ENCODE measurements around the gene FARP1.

Gene FARP1

DNA sequence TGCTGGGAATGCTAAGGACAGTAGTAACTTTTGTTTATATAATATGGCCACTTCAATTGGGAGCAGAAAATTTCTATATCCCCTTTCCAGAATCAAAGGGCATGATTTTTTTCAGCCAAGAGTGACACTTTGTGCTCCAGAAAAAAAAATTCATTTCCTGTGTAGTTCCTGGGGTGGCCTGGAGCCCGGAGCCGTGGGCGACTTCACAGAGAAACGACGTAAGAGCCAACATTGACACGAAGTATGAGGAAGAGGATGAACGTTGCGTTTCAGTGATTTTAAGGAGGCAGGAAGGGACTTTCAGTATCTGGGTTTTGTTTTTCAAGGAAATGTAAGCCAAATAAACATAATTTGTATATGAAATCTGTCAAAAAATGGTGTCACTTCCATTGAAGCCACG lies 246.4 kb downstream of the FARP1 start:
- H3K9ac ChIP-seq (ENCODE audit: low read depth, low read length): no peak overlapping the region
- WGBS: 97% methylated on average over 9 of the region's 9 CpGs
- H3K9me3 ChIP-seq (ENCODE audit: insufficient read depth, low read depth, low read length): no peaks in the 10 kb centered on the region
- peaks cover 74% of the 10 kb centered on the region for H3K36me3 ChIP-seq (ENCODE audit: insufficient read depth, low read length)
- H3K27me3 ChIP-seq (ENCODE audit: insufficient read depth, low read length): no peaks in the 10 kb centered on the region
- no peak overlapping the region for H3K27ac ChIP-seq (ENCODE audit: low read depth, low read length)
- no peaks in the 10 kb centered on the region for H3K4me1 ChIP-seq (ENCODE audit: insufficient read depth, low read length)
- H3K4me3 ChIP-seq (ENCODE audit: low read length): no peak overlapping the region

DNA sequence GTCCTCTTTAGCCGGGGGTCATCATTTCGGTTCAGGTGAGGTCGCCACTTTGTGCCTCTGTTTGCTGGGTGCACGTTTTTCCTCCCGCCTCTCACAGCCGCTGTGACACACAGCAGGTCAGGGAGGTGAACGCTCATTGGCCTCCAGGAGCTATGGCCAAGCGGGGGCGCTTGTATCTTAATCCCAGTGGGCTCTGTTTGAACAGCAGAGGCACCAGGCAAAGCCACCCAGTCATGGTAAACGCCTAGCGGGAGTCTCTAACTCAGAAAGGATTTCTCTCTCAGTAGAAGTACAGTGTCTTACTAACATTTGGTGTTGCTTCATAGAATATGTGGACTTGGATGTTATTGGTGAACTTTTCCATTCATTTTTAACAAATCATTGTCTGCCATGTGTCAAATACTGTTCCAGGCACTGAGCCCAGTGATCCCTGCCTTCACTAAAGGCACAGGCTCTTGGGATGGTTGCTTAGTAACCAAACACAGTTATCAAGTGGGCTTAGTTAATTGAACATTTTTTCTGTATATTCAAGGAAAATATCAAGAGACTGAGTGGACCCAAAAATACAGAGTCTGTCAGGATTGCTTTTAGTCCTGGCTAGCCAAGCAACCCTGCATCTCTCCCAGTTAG lies 247.3 kb downstream of the FARP1 start:
- 95% methylated on average over 11 of the region's 11 CpGs for WGBS
- H3K9me3 ChIP-seq (ENCODE audit: insufficient read depth, low read depth, low read length): no peaks in the 10 kb centered on the region
- H3K4me1 ChIP-seq (ENCODE audit: insufficient read depth, low read length): no peaks in the 10 kb centered on the region
- H3K4me3 ChIP-seq (ENCODE audit: low read length): no peak overlapping the region
- no peaks in the 10 kb centered on the region for H3K27me3 ChIP-seq (ENCODE audit: insufficient read depth, low read length)
- H3K36me3 ChIP-seq (ENCODE audit: insufficient read depth, low read length): peaks cover 73% of the 10 kb centered on the region
- no peak overlapping the region for H3K9ac ChIP-seq (ENCODE audit: low read depth, low read length)
- no peak overlapping the region for H3K27ac ChIP-seq (ENCODE audit: low read depth, low read length)

DNA sequence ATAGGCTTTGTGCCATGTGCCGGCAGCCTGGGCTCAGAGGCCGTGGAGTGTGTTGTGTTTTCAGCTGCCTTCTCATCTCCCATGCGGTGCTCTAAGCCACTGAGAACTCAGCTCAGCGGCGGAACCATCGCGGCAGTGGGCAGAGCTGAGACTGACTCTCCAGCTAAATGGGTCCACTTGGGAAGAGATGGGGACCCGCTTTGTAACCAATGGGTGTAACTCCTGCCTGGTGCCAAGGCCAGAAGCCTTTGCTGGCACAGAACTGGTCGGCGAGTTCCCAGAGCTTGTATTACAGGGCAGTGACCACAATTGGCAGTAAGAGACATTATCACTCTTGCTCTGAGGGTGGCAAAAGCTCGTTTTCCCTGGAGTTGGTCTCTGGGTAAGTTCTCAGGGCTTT lies 251.0 kb downstream of the FARP1 start:
- Histone ChIP-seq H3K27ac (ENCODE audit: low read depth, low read length) (no peak overlapping the region), H3K9me3 (ENCODE audit: insufficient read depth, low read depth, low read length) (no peaks in the 10 kb centered on the region), H3K4me1 (ENCODE audit: insufficient read depth, low read length) (peaks cover 6% of the 10 kb centered on the region; the same call in 1 of the 2 replicates), H3K36me3 (ENCODE audit: insufficient read depth, low read length) (peaks cover 56% of the 10 kb centered on the region), H3K9ac (ENCODE audit: low read depth, low read length) (no peak overlapping the region), H3K4me3 (ENCODE audit: low read length) (no peak overlapping the region), H3K27me3 (ENCODE audit: insufficient read depth, low read length) (no peaks in the 10 kb centered on the region)
- whole genome bisulfite sequencing: 96% methylated on average over 11 of the region's 11 CpGs

DNA sequence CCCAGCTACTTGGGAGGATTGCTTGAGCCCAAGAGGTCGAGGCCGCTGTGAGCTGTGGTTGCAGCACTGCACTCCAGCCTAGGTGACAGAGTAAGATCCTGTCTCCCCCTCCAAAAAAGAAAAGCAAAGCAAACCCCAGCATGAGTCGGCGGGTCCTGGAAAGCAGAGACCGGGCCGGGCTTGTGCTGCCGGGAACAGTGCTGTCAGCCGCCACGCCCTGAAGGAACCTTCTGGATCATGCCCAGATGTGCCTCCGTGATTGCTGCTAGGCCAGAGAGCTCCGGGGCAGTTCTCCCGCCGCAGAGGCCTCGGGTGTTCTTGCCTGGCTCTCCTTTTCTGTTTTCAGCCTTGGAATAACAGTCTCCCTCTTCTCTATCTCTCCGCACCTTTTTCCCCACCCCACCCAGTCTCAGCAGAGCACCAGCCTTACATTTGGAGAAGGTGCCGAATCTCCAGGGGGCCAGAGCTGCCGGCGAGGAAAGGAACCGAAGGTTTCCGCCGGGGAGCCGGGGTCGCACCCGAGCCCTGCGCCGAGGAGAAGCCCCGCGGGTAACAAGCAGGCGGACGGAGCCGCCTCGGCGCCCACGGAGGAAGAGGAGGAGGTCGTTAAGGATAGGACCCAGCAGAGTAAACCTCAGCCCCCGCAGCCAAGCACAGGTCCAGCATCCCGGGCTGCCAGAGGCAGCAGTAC lies 252.1 kb downstream of the FARP1 start:
- Histone ChIP-seq H3K4me3 (ENCODE audit: low read length) (no peak overlapping the region), H3K27ac (ENCODE audit: low read depth, low read length) (no peak overlapping the region), H3K36me3 (ENCODE audit: insufficient read depth, low read length) (peaks cover 46% of the 10 kb centered on the region), H3K4me1 (ENCODE audit: insufficient read depth, low read length) (peaks cover 8% of the 10 kb centered on the region; the same call in 1 of the 2 replicates), H3K27me3 (ENCODE audit: insufficient read depth, low read length) (no peaks in the 10 kb centered on the region), H3K9ac (ENCODE audit: low read depth, low read length) (no peak overlapping the region), H3K9me3 (ENCODE audit: insufficient read depth, low read depth, low read length) (no peaks in the 10 kb centered on the region)
- WGBS: 96% methylated on average over 37 of the region's 37 CpGs

DNA sequence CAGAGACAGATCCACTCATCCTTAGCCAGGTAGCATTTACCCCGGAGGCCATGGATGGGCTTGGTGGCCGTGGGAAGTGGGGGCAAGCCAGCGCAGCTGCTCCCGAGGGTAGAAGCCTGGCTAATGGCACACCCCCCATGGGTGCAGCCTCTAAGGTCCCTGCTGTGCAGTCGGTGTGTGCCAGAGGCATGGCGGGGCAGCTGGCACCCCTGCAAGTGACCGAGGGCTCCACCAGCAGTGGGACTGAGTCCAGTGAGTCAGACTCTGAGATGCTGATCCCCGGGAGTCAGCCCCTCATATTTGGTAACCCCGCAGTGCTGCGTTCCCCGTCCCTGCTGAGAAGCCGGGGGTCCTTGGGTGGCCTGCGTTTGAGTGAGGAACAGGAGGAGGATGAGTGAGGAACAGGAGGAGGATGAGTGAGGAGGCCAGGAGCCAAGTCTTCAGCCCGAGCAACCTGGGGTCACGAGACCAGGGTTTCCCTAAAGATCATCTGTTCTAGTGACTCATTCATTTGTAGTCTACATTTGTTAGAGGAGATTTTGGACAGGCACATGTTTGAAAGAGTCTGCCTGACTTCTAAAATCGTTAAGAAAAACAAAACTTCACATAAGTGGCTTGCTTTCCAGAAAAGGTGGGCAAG lies 253.3 kb downstream of the FARP1 start:
- WGBS: 95% methylated on average over 16 of the region's 16 CpGs
- Histone ChIP-seq H3K9ac (ENCODE audit: low read depth, low read length) (no peak overlapping the region), H3K9me3 (ENCODE audit: insufficient read depth, low read depth, low read length) (no peaks in the 10 kb centered on the region), H3K27me3 (ENCODE audit: insufficient read depth, low read length) (no peaks in the 10 kb centered on the region), H3K4me1 (ENCODE audit: insufficient read depth, low read length) (peaks cover 8% of the 10 kb centered on the region; the same call in 1 of the 2 replicates), H3K4me3 (ENCODE audit: low read length) (no peak overlapping the region), H3K27ac (ENCODE audit: low read depth, low read length) (no peak overlapping the region), H3K36me3 (ENCODE audit: insufficient read depth, low read length) (peaks cover 36% of the 10 kb centered on the region)

DNA sequence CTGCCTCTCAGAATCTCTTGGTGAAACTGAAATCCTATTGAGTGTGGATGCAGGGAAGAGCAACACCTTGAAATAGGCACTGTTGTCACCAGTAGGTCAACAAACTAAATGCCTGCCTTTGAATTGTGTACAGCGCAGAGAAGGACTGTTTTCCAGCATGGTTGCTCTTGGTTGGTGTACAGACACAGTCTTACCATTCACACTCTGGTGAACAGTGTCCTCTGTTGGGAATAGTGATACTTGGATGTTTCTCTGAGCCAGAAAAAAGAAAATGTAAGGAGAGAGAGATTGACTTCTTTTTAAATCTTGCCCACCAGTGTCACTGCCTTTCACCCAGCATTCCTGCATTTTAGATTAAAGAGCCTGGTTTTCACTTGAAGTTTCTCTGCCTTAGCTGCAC lies 254.3 kb downstream of the FARP1 start:
- Histone ChIP-seq H3K36me3 (ENCODE audit: insufficient read depth, low read length) (peaks cover 34% of the 10 kb centered on the region), H3K27me3 (ENCODE audit: insufficient read depth, low read length) (no peaks in the 10 kb centered on the region), H3K9me3 (ENCODE audit: insufficient read depth, low read depth, low read length) (no peaks in the 10 kb centered on the region), H3K27ac (ENCODE audit: low read depth, low read length) (no peak overlapping the region), H3K9ac (ENCODE audit: low read depth, low read length) (no peak overlapping the region), H3K4me3 (ENCODE audit: low read length) (no peak overlapping the region), H3K4me1 (ENCODE audit: insufficient read depth, low read length) (peaks cover 8% of the 10 kb centered on the region; the same call in 1 of the 2 replicates)
- 89% methylated on average over 1 of the region's 1 CpG for WGBS

DNA sequence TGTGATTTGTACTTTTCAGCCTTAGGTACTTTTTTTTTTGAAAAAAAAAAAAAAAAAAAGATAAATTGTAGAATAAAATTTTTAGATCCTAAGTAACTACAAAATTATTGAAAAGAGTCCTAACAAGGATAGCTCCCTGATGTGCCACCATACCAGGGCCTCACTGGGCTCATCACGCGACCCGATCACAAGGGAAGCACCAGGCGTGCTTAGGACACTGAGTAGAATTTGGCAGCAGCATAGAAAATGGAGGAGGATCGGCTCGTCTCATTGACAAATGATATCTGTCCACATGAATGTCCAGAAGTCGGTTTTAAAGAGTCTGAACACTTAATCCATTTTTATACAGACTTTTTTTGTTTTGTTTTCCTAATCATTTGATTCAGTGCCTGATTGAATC lies 255.0 kb downstream of the FARP1 start:
- H3K4me1 ChIP-seq (ENCODE audit: insufficient read depth, low read length): peaks cover 8% of the 10 kb centered on the region; the same call in 1 of the 2 replicates
- H3K4me3 ChIP-seq (ENCODE audit: low read length): no peak overlapping the region
- H3K9me3 ChIP-seq (ENCODE audit: insufficient read depth, low read depth, low read length): no peaks in the 10 kb centered on the region
- no peak overlapping the region for H3K27ac ChIP-seq (ENCODE audit: low read depth, low read length)
- H3K36me3 ChIP-seq (ENCODE audit: insufficient read depth, low read length): peaks cover 33% of the 10 kb centered on the region
- no peaks in the 10 kb centered on the region for H3K27me3 ChIP-seq (ENCODE audit: insufficient read depth, low read length)
- 96% methylated on average over 7 of the region's 7 CpGs for WGBS
- H3K9ac ChIP-seq (ENCODE audit: low read depth, low read length): no peak overlapping the region

DNA sequence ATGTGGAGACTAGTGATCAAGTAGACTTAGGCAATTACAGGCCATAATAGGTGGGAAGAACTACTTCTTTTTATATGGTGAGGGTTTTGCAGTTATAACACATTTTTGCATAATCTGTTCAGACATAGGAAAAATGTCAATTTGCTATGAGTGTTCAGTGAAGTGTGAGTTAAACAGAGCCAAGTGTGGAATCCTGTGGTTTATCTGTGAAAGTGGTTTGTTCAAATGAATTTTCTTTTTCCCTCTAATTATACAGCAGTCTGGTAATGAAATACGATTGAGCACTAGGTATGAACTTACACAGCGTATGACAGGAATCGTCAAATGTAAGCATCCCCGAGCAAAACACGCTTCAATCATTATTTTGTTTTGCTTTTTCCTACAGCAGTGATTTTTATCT lies 255.7 kb downstream of the FARP1 start:
- peaks cover 26% of the 10 kb centered on the region for H3K36me3 ChIP-seq (ENCODE audit: insufficient read depth, low read length)
- WGBS: 73% methylated on average over 5 of the region's 5 CpGs
- H3K9me3 ChIP-seq (ENCODE audit: insufficient read depth, low read depth, low read length): no peaks in the 10 kb centered on the region
- H3K4me1 ChIP-seq (ENCODE audit: insufficient read depth, low read length): peaks cover 8% of the 10 kb centered on the region; the same call in 1 of the 2 replicates
- H3K4me3 ChIP-seq (ENCODE audit: low read length): no peak overlapping the region
- H3K27me3 ChIP-seq (ENCODE audit: insufficient read depth, low read length): no peaks in the 10 kb centered on the region
- H3K27ac ChIP-seq (ENCODE audit: low read depth, low read length): no peak overlapping the region
- H3K9ac ChIP-seq (ENCODE audit: low read depth, low read length): no peak overlapping the region

DNA sequence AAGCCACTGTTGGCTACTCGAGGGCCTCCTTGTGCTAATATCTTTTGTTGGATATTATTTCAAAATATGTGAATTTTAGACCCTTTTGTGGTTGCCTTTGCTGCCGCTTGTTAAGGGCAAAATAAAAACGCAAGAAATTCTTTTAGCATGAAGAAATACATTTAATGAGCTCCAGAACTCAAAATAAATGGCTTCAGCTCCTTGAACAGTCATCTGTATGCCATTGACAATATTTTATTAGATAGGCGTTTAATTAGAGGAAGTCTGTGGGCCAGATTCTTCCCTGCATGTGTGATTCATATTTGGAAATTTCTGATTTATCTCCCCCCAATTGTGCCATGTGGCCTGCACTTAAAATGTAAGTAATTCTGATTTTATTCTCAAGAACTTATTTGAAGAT lies 256.9 kb downstream of the FARP1 start:
- Histone ChIP-seq H3K4me1 (ENCODE audit: insufficient read depth, low read length) (peaks cover 12% of the 10 kb centered on the region), H3K36me3 (ENCODE audit: insufficient read depth, low read length) (peaks cover 22% of the 10 kb centered on the region), H3K4me3 (ENCODE audit: low read length) (no peak overlapping the region), H3K9ac (ENCODE audit: low read depth, low read length) (no peak overlapping the region), H3K9me3 (ENCODE audit: insufficient read depth, low read depth, low read length) (no peaks in the 10 kb centered on the region), H3K27me3 (ENCODE audit: insufficient read depth, low read length) (no peaks in the 10 kb centered on the region), H3K27ac (ENCODE audit: low read depth, low read length) (no peak overlapping the region)
- WGBS: 71% methylated on average over 4 of the region's 4 CpGs

DNA sequence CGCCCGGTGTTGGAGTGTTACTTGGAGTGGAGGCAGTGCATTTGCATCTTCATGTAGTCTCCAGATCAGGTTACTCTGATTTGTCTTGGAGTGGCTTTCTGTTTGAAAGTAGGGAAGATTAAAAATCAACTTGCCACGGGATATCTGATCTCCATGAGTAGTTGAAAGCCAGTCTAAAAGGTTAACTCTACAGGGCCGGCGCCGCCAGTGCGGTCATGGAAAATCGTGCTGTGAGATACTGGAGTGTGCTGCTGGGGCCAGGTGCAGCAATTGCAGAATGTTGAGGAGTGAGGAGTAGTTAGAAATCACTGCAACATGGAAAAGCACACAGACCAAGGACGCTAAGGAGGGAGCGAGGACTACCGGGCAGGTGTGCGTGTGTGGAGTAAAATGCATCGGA lies 259.0 kb downstream of the FARP1 start:
- Histone ChIP-seq H3K4me3 (ENCODE audit: low read length) (no peak overlapping the region), H3K9me3 (ENCODE audit: insufficient read depth, low read depth, low read length) (no peaks in the 10 kb centered on the region), H3K27ac (ENCODE audit: low read depth, low read length) (no peak overlapping the region), H3K36me3 (ENCODE audit: insufficient read depth, low read length) (peaks cover 9% of the 10 kb centered on the region), H3K9ac (ENCODE audit: low read depth, low read length) (no peak overlapping the region), H3K27me3 (ENCODE audit: insufficient read depth, low read length) (no peaks in the 10 kb centered on the region), H3K4me1 (ENCODE audit: insufficient read depth, low read length) (peaks cover 21% of the 10 kb centered on the region)
- WGBS: 90% methylated on average over 12 of the region's 13 CpGs

DNA sequence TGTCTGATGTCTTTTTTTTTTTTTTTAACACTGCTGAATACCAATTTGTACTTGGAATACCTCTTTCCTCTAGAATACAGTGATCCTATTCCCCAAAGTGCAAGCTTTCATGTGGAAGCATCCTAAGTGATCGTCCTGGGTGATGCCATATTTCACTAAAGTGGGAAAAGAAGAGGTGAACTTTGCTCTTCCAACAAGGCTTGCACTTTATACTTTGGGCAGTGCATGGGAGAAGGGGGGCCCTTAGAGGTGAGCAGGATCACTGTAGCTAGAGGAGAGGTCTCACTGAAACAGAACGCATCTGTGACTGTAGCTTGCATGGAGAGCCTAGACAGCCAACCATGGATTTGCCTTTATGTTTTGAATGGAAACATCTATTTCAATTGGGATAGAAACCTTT lies 260.2 kb downstream of the FARP1 start:
- 95% methylated on average over 2 of the region's 2 CpGs for WGBS

More for the DNA sequence above, 260.2 kb downstream of the FARP1 start:
- Histone ChIP-seq H3K9me3 (ENCODE audit: insufficient read depth, low read depth, low read length) (no peaks in the 10 kb centered on the region), H3K4me1 (ENCODE audit: insufficient read depth, low read length) (peaks cover 19% of the 10 kb centered on the region), H3K27me3 (ENCODE audit: insufficient read depth, low read length) (no peaks in the 10 kb centered on the region), H3K36me3 (ENCODE audit: insufficient read depth, low read length) (peaks cover 5% of the 10 kb centered on the region; the same call in 1 of the 2 replicates), H3K4me3 (ENCODE audit: low read length) (no peak overlapping the region), H3K9ac (ENCODE audit: low read depth, low read length) (no peak overlapping the region), H3K27ac (ENCODE audit: low read depth, low read length) (no peak overlapping the region)

All from HUES64 (cell line).